Middle frontal gyrus (tissue), 1 donor: ENCODE results near the gene ZNF649.
A peak's percentile ranks its signal among the peaks of the same experiment; 100 is the strongest.
"Not testable (repeated sequence)": the region's sequence is repeated elsewhere in the genome, so short reads cannot be mapped to it uniquely, and the experiment has no call there.

Experiments used
- DNase-seq: peaks from one replicate; pipeline ENCODE4 v3.0.0-alpha.2; 2015; ENCODE audit warnings: low spot score; ENCODE audit errors: extremely low spot score

The ZNF649 gene

DNA sequence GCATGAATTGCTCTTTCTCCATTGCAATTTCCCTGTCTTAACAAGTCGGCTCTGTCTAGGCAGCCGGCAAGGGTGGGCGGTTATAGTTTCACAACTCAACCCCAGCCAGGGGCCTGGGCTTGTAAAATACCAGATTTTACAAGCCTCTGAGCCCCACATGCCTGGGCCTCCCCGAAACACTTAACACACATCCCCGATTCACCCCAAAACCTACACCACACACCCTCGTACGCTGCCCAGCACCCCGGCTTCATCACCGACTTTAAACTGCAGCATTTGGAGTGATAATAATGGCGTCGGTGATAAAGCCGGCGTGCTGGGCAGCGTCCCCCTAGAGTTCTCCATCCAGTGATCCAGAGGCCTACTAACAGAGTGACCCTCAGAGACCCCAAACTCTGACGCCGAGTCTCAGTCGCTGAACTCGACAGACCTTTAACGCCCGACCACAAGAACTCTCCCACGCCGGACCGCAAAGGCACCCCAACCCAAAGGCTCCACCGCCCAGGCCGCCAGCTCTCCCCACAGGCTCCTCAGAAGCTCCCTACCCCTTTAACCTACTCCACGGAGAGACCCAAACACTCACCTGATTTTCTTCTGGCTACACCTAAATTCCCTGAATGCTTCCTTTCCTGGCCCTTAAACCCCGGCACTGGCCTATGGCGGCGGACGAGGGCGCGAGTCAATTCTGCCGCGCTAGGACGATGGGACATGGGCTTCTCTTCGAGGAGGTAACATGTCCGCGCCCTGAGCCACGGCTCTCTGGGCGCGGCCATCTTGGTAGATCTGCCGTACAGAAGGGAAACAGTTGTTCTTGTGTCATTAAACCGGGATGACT is at the start of gene ZNF649:
Gene ZNF649 (minus strand): TSS at position 687 of the 835 bp plus-strand sequence. CDS start 4,910 bp downstream, outside the sequence.
- DNase-seq = peak; percentile 71

DNA sequence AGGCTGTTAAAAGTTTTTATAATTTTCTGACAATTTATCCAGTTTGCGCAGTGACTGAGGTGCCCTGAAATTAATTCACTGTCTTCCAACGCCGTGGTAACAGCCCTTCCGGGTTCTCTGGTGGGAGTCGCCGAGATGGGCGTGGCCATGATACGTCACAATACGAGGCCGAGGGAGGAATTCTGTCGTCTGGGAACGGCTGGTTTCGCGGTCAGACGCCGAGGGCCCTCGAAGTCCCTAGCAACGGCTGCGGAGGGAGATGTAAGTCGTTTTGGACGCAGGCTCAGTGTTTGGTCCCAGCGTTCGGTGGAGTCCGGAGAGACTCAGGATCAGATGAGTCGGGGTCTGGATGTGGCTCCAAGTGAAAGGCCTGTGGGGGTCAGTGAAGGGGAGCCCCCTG is 44.2 kb upstream of the ZNF649 start:
- no peak for DNase-seq

DNA sequence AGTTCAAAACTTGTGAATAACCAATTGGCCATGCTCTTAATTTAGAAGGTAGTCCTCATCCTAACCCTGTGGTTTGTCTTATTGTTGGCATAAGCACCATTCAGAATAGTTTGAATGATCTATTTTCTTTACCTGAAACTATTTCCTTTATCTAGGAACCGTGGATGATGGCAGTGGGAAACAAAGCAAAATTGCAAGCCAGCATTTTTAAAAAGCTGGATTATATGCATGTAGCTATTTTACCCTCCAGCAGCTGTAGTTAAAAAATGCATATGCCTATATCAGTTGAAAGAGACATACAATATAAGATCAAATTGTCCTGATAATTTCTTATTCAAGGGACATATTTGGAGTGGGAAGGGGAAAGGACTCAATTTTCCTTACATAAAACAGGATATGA is 41.8 kb upstream of the ZNF649 start:
- no peak for DNase-seq

DNA sequence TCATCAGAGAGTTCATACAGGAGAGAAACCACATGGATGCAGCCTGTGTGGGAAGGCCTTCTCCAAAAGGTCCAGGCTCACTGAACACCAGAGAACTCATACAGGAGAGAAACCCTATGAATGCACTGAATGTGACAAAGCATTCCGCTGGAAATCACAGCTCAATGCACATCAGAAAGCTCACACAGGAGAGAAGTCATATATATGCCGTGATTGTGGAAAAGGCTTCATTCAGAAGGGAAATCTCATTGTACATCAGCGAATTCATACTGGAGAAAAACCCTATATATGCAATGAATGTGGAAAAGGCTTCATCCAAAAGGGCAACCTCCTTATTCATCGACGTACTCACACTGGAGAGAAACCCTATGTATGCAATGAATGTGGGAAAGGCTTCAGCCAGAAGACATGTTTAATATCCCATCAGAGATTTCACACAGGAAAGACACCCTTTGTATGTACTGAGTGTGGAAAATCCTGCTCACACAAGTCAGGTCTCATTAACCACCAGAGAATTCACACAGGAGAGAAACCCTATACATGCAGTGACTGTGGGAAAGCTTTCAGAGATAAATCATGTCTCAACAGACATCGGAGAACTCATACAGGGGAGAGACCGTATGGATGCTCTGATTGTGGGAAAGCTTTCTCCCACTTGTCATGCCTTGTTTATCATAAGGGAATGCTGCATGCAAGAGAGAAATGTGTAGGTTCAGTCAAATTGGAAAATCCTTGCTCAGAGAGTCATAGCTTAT is 40.2 kb upstream of the ZNF649 start:
- no peak for DNase-seq

DNA sequence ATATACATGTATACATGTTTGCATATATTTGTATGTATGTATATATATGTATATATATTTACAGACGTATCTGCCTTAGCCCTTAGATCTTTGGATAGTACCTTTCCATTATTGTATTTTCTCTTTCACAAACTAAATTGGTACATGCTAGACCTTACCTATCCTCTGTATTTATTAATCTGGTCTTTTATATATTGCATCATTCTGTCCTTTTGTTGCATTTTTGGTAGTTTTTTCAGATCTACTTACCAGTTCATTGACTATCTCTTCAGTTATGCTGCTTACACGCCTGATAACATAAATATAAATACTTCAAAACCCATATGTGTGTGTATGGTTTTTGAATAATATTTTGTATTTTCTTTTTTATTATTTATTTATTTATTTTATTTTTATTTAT is 34.1 kb upstream of the ZNF649 start:
- no peak for DNase-seq

DNA sequence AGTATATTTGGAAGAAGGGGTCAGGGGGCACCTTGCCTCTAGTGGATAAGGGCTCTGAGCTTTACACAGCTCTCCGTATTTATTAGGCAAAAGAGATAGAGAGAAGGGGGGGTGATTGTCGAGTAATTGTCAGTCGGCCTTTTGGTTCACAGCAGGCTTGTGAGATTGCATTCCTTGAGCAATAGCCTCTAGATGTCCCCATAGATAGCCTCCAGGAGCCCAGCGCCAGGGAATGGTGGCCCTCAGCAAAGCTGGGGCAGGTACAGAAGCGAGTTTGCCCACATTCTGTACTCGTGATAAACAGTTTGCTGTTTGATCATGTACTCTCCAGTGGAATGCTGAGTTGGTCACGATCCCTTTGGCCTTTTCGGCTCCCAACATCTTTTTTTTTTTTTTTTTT is 27.1 kb upstream of the ZNF649 start:
- DNase-seq = no peak

DNA sequence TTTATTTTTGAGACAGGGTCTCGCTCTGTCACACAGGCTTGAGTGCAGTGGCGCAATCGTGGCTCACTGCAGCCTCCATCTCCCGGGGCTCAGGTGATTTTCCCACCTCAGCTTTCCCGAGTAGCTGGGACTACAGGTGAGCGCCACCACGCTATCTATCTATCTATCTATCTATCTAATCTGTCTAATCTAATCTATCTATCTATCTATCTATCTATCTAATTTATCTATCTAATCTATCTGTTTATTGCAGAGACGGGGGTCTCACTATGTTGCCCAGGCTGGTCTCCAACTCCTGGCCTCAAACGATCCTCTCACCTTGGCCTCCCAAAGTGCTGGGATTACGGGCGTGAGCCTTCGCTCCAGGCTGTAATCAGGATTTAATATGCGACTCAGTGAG is 23.0 kb upstream of the ZNF649 start:
- DNase-seq = no peak

DNA sequence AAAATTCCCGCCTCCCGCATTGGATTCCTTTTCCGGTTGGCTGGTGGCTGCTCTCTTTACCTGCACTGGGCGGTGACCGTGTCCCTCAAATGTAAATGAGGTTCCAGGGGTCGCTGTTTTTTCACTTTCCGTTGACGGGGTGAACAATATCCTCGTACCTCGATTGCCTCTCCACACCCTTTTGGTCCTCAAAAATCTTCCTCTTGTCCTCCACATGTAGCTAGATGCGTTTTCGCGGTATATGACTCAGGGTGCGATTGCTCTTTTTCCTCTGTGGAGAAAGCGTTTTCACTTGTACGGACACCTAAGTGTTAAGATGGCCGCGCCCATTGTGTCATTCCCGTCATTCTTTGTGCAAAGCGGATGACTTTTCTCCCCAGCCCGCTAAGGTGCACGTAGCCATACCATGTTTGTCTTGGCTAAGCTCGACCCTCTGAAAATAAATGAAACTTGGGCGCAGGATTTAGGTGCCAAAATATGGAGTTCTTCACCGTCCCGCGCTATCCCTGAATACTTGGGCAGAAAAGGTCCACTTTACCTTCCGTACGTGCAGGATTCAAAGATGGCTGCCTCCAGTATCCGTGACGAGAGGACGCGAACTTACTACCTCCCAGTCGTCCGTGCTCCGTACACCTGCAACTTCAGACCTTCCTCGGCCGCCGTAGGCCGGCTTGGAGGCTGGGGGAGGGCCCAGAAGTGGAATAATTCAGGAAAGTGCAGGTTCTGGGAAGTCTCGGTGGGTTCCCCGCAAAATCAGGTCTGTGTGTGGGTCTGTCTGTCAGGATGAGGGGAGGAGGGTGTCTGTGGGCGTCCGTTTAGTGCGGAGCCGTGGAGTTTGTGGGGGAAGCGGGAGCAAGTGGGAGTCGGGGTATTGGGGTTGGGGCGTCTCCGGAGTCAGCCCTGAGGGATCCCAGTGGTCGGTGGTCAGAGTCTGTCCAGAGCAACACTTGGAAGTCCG is 22.2 kb upstream of the ZNF649 start, which contains the start of gene ZNF613:
Gene ZNF613 (plus strand): TSS at position 689 of the 958 bp plus-strand sequence. CDS start 8,749 bp downstream, outside the sequence.
- peak; percentile 85 for DNase-seq

DNA sequence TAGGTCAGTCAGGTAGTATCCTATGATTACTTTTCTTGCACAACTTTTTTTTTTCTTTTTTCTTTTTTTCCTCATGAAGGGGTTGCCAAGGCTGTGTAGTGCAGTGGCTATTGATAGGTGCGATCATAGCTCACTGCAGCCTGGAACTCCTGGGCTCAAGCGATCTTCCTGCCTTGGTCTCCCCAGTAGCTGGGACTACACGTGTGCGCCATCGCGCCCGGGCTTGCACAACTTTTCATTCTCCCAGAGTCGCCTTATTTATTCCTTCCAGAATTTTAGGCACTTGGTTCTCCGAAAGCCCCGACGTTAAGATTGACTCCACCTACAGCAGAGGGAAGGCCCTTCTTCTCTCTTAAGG is 21.6 kb upstream of the ZNF649 start:
- no peak for DNase-seq

DNA sequence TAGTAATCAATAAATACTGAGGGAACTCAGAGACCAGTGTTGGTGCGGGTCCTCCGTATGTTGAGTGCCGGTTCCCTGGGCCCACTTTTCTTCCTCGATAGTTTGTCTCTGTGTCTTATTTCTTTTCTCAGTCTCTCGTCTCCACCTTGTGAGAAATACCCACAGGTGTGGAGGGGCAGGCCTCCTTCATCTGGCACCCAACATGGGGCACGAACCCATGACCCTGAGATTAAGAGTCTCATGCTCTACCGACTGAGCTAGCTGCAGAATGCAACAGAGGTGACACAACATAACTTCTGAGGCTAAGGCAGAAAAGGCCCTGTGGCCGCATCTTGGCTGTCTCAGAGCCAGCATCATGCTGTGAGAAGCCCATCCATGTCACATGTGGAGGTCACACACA is 17.1 kb upstream of the ZNF649 start:
- no peak for DNase-seq

DNA sequence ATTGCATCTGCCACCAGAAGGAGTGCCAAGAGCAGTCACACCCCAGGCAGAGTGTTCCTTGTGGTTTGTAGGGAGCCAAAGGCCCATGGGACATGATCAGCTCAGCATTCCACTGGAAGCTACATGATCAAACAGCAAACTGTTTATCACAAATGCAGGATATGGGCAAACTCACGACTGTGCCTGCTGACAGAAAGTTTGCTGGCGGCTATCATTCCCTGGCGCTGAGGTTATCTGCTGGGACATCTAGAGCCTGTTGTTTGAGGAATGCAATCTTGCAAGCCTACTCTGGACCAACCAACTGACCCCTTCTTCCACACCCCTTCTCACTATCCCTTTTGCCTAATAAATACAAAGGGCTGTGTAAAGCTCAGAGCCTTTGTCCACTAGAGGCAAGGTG is 14.8 kb upstream of the ZNF649 start:
- no peak for DNase-seq

DNA sequence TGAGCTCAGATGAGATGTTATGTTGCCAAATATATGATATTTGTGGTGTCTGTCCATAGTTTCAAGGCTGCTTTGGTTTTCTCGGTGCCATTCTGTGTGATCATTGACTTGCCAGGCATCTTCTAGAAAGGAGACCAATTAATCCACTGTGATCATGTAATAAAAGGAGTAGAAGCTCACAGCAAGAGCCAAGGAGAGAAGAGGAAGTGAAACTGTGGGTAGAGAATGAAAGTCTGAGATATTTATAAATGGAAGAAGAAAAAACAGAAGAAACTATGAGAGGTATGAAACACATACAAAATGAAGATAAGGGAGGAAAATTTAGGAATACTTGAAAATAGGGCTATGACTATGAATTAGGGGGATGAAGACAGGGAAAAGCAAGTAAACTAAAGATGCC is 11.3 kb upstream of the ZNF649 start:
- no peak for DNase-seq

DNA sequence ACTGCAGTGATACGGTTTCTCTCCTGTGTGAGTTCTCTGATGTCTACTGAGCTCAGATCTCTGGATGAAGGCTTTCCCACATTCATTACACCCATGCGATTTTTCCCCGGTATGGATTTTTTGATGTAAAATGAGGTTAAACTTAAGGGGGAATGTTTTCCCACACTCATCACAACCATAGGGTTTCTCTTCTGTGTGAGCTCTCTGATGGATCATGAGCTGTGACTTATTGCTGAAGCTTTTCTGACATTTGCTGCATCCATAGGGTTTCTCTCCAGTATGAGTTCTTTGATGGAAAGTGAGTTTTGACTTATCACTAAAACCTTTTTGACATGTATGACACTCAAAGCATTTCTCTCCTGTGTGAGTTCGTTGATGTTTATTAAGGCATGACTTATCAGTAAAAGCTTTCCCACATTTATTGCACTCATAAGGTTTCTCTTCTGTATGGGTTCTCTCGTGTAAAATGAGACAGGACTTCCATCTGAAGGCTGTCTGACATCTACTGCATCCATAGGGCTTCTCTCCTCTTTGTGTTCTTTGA is 10.6 kb upstream of the ZNF649 start:
- DNase-seq = no peak

DNA sequence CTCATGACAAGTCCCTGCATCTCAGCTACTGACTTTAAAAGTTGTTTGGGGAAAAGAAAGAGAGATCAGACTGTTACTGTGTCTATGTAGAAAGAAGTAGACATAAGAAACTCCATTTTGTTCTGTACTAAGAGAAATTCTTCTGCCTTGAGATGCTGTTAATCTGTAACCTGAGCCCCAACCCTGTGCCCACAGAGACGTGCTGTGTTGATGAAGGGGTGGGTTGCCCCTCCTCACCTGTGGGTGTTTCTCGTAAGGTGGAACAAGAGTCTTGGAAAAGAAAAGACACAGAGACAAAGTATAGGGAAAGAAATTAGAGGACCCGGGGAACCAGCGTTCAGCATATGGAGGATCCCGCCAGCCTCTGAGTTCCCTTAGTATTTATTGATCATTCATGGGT is 3.2 kb upstream of the ZNF649 start:
- not testable (repeated sequence) for DNase-seq

DNA sequence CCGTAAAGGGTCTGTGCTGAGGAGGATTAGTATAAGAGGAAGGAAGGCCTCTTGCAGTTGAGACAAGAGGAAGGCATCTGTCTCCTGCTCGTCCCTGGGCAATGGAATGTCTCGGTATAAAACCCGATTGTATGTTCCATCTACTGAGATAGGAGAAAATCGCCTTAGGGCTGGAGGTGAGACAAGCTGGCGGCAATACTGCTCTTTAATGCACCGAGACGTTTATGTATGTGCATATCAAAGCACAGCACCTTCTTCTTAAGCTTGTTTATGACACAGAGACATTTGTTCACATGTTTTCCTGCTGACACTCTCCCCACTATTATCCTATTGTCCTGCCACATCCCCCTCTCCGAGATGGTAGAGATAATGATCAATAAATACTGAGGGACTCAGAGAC is 1.3 kb upstream of the ZNF649 start:
- not testable (repeated sequence) for DNase-seq

DNA sequence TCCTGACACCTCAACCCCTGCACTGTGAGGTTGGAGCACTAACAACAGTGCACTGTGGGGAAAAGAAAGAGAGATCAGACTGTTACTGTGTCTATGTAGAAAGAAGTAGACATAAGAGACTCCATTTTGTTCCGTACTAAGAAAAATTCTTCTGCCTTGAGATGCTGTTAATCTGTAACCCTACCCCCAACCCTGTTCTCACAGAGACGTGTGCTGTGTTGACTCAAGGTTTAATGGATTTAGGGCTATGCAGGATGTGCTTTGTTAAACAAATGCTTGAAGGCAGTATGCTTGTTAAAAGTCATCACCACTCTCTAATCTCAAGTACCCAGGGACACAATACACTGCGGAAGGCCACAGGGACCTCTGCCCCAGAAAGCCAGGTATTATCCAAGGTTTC is 822 bp upstream of the ZNF649 start:
- not testable (repeated sequence) for DNase-seq

DNA sequence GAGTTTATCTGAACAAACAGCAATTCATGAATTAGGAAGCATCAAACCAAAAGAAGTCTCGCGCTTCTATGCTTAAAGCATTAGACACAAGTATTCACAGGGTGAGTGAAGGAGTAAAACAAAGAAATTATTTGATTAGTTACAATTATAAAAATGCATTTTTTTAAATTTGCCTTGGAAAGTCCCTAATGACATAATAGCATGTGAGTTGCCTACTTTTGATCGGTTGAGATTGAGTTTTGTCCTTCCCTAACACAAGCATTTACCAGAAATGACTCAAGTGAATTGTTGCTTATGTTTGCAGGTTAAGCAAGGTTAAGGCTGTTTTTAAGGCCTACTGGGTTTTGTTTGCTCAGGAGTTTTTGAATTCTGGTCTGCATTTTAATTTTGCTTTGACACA is 389 bp upstream of the ZNF649 start:
- no peak for DNase-seq

DNA sequence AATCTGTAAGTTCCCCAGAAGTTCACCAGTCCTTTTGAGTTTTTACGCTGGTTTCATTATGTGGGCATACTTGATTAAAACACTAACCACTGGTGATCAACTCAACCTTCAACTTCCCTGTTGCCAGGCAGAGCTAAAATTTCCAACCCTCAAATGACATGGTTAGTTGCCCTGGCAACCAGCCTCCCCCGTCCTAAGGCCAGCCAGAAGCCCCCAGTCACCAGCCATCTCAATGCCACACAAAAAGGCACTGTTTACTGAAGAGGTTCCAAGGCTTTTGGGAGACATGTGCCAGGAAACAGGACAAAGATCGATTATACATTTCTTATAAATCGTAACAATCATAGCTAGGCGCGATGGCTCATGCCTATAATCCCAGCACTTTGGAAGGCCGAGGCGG is 1.6 kb downstream of the ZNF649 start:
- DNase-seq = no peak

DNA sequence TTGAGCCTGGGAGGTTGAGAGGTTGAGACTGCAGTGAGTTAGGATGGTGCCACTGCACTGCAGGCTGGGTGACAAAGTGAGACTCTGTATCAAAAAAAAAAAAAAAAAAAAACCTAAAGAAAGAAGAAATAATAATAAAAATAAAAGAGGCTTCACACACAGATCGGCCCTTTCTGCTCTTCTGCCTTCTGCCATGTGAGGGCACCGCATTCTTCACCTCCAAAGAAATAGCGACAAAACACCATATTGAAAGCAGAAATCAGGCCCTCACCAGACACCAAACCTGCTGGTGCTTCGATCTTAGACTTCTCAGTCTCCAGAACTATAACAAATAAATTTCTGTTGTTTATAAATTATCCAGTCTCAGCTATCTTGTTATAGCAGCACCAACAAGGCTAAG is 3.0 kb downstream of the ZNF649 start:
- no peak for DNase-seq

DNA sequence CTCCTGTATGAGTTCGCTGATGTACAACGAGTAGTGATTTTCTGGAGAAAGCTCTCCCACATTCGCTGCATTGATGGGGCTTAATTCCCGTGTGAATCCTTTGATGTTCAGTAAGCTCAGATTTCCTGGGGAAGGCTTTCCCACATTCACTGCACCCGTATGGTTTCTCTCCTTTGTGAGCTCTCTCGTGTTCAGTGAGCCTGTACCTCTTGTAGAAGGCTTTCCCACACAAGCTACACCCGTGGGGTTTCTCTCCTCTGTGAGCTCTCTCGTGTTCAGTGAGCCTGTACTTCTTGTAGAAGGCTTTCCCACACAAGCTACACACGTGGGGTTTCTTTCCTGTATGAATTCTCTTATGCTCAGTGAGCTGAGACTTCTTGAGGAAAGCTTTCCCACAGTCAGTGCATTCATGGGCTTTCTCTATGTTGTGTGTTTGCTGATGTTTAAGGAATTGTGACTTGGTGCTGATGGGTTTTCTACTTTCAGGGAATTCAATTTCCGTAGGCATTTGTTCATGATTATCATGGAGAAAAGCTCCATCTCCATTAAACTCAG is 13.5 kb downstream of the ZNF649 start:
- DNase-seq = no peak

DNA sequence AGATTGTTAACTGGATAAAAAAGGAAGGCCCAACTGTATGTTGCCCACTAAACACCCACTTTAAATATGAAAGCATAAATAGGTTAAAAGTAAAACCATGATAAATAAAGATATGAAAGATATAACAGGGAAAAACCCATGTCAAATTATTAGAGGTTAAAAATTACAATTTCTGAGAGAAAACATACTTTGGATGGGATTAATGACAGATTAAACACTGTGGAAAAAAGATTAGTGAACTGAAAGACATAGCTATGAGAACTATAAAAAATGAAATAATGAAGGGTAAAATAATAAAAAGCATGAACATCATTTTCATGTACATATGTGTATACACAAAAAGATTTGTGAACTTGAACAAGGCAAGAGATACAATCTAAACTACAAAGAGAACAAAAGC is 14.9 kb downstream of the ZNF649 start:
- no peak for DNase-seq
